DND-41 (cell line): ENCODE data around the gene GALP.
"Not testable (repeated sequence)": the region's sequence is repeated elsewhere in the genome, so short reads cannot be mapped to it uniquely, and the experiment has no call there.

Experiments
- ATAC-seq: fragments of 200-7000 bp; cut with Tn5 transposase; 3 replicates; pipeline ENCODE4 v1.9.1; 2021; ENCODE audit warnings: low read depth; ENCODE audit not compliant: insufficient read depth
- DNase-seq: peaks from one replicate; pipeline ENCODE4 v3.0.0-alpha.2; 2020
- H2AFZ ChIP-seq: 2 replicates; pipeline ENCODE4 v1.6.0; 2012; ENCODE audit warnings: low read depth, low read length
- H3K27ac ChIP-seq: 2 replicates; pipeline ENCODE4 v1.5.1; 2012; ENCODE audit warnings: low read length, inconsistent platforms
- H3K27me3 ChIP-seq: fragments of 200-600 bp; sonication (generic); 2 replicates; pipeline ENCODE4 v1.6.0; 2012; ENCODE audit warnings: low read length, mild to moderate bottlenecking, inconsistent platforms; ENCODE audit not compliant: insufficient read depth, poor library complexity
- H3K36me3 ChIP-seq: 2 replicates; pipeline ENCODE4 v1.5.1; 2012; ENCODE audit warnings: low read length, inconsistent platforms; ENCODE audit not compliant: insufficient read depth
- H3K4me1 ChIP-seq: 2 replicates; pipeline ENCODE4 v1.5.1; 2012; ENCODE audit warnings: mild to moderate bottlenecking, low read length; ENCODE audit not compliant: insufficient read depth
- H3K4me2 ChIP-seq: 2 replicates; pipeline ENCODE4 v1.6.0; 2012; ENCODE audit warnings: mild to moderate bottlenecking, moderate library complexity, low read length, inconsistent platforms; ENCODE audit not compliant: insufficient read depth
- H3K4me3 ChIP-seq, 2 experiments: fragments of 200-600 bp in 1 of 2; shearing (Covaris generic) in 1 of 2; 2 replicates each; pipeline ENCODE4 v1.5.1; 2012 to 2016; ENCODE audit warnings: inconsistent platforms in 2 of 2, low read length in 2 of 2, mild to moderate bottlenecking in 2 of 2, low read depth in 1 of 2, moderate library complexity in 1 of 2
- H3K79me2 ChIP-seq: 2 replicates; pipeline ENCODE4 v1.6.0; 2012; ENCODE audit warnings: low read length, inconsistent platforms; ENCODE audit not compliant: insufficient read depth
- H3K9ac ChIP-seq: 2 replicates; pipeline ENCODE4 v1.6.0; 2012; ENCODE audit warnings: low read depth, mild to moderate bottlenecking, inconsistent platforms, low read length, moderate library complexity
- H3K9me3 ChIP-seq: 2 replicates; pipeline ENCODE4 v1.5.1; 2012; ENCODE audit warnings: low read length, moderate library complexity, mild to moderate bottlenecking, inconsistent platforms; ENCODE audit not compliant: insufficient read depth, severe bottlenecking
- H4K20me1 ChIP-seq: 2 replicates; pipeline ENCODE4 v1.6.0; 2012; ENCODE audit warnings: low read length; ENCODE audit not compliant: insufficient read depth
- EZH2 ChIP-seq: IDR thresholded peaks from 3 replicates; pipeline ENCODE4 v1.6.1; 2012; ENCODE audit warnings: borderline replicate concordance, low read depth, mild to moderate bottlenecking, moderate library complexity, low read length, inconsistent platforms; ENCODE audit not compliant: severe bottlenecking
- TF ChIP-seq, protein P1 (sequence below): IDR thresholded peaks from 2 replicates; pipeline ENCODE4 v1.5.1; 2012; ENCODE audit warnings: borderline replicate concordance, low read length, moderate library complexity, mild to moderate bottlenecking; ENCODE audit not compliant: poor library complexity, severe bottlenecking; ENCODE audit errors: extremely low read depth

Gene GALP

GRCh38 chr19:56199687-56200086 lies 23.9 kb downstream of the GALP start:
- TF ChIP-seq EZH2 = no peak
- TF ChIP-seq, protein P1, sequence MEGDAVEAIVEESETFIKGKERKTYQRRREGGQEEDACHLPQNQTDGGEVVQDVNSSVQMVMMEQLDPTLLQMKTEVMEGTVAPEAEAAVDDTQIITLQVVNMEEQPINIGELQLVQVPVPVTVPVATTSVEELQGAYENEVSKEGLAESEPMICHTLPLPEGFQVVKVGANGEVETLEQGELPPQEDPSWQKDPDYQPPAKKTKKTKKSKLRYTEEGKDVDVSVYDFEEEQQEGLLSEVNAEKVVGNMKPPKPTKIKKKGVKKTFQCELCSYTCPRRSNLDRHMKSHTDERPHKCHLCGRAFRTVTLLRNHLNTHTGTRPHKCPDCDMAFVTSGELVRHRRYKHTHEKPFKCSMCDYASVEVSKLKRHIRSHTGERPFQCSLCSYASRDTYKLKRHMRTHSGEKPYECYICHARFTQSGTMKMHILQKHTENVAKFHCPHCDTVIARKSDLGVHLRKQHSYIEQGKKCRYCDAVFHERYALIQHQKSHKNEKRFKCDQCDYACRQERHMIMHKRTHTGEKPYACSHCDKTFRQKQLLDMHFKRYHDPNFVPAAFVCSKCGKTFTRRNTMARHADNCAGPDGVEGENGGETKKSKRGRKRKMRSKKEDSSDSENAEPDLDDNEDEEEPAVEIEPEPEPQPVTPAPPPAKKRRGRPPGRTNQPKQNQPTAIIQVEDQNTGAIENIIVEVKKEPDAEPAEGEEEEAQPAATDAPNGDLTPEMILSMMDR = no peak
- no peak overlapping the region for H3K27ac ChIP-seq
- DNase-seq (no peak), ATAC-seq (no peak)
- no peaks in the 10 kb centered on the region for H3K36me3 ChIP-seq
- H3K27me3 ChIP-seq = no peaks in the 10 kb centered on the region
- H3K4me1 ChIP-seq = no peaks in the 10 kb centered on the region
- H2AFZ ChIP-seq = no peak overlapping the region
- no peaks in the 10 kb centered on the region for H3K79me2 ChIP-seq
- no peaks in the 10 kb centered on the region for H4K20me1 ChIP-seq
- no peak overlapping the region for H3K4me2 ChIP-seq
- H3K4me3 ChIP-seq = no peak overlapping the region
- no peaks in the 10 kb centered on the region for H3K9me3 ChIP-seq
- no peak overlapping the region for H3K9ac ChIP-seq

DNA sequence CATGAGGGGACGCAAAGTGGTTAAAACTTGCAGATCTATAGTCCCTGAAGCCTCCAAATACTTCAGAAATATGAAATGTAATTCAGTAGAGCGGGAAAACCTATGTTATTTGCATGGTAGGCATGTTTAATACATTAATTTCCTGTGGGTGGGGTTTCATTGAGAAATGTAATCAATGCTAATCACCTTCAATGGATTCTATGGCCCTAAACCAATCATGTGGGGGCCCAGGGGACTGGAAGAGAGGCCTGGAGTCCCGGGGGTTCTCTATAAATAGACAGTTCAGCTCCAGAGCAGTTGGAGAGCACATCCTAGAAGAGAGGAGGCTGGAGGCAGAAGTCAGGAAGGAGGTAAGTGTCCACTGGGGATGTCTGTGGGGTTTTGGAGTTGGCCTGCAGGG lies 26.2 kb downstream of the GALP start, which contains the start of gene ZSCAN5C:
TSS of gene ZSCAN5C (plus strand) at position 301 of the 400 bp plus-strand sequence. CDS start 3,641 bp downstream, outside the sequence.
- TF ChIP-seq, protein P1 = no peak
- TF ChIP-seq EZH2 = no peak

GRCh38 chr19:56207581-56207980 lies 31.8 kb downstream of the GALP start:
- not testable (repeated sequence) for DNase-seq, H3K79me2 ChIP-seq, H3K27ac ChIP-seq, H4K20me1 ChIP-seq, H3K4me1 ChIP-seq, H3K9me3 ChIP-seq, H3K9ac ChIP-seq, ATAC-seq, H3K4me2 ChIP-seq, H2AFZ ChIP-seq, H3K27me3 ChIP-seq, H3K4me3 ChIP-seq, H3K36me3 ChIP-seq

More for the DNA sequence above, 26.2 kb downstream of the GALP start, which contains the start of gene ZSCAN5C:
- no peak within 1 kb of the TSS for H3K9ac ChIP-seq
- no peaks in the 10 kb centered on the region for H3K9me3 ChIP-seq
- no peak for DNase-seq
- no peaks in the 10 kb centered on the region for H3K36me3 ChIP-seq
- H3K27me3 ChIP-seq = no peaks in the 10 kb centered on the region
- no peaks in the 10 kb centered on the region for H3K79me2 ChIP-seq
- H3K27ac ChIP-seq = no peak within 1 kb of the TSS
- no peak for ATAC-seq
- H3K4me3 ChIP-seq = no peak within 1 kb of the TSS
- no peak within 1 kb of the TSS for H3K4me2 ChIP-seq
- H2AFZ ChIP-seq = no peak within 1 kb of the TSS
- no peaks in the 10 kb centered on the region for H4K20me1 ChIP-seq
- H3K4me1 ChIP-seq = no peaks in the 10 kb centered on the region

DNA sequence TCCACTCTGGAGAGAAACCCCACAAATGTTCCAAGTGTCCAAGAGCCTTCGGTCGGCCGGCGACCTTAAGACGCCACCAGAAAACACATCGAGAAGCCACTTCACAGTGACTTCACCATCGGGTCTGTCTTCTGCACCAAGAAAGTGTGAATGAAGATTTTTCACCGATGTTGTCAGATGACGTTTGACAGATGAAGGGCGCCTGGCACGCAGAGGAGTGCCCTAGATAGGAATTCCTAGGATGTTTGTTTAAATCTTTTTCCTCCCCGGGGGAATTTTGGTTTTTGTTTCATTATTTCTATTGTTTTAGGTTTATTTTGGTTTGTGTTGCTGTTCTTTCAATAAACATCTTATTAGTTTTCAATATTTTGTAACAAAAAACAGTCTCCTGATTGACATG lies 33.3 kb downstream of the GALP start:
- Histone ChIP-seq H2AFZ (no peak overlapping the region), H3K36me3 (no peaks in the 10 kb centered on the region), H3K4me1 (no peaks in the 10 kb centered on the region), H3K9ac (no peak overlapping the region), H4K20me1 (no peaks in the 10 kb centered on the region), H3K9me3 (no peaks in the 10 kb centered on the region), H3K27me3 (no peaks in the 10 kb centered on the region), H3K4me3 (no peak overlapping the region), H3K4me2 (no peak overlapping the region), H3K27ac (no peak overlapping the region), H3K79me2 (no peaks in the 10 kb centered on the region)
- no peak for DNase-seq
- TF ChIP-seq, protein P1 = no peak
- TF ChIP-seq EZH2 = no peak
- ATAC-seq = no peak

DNA sequence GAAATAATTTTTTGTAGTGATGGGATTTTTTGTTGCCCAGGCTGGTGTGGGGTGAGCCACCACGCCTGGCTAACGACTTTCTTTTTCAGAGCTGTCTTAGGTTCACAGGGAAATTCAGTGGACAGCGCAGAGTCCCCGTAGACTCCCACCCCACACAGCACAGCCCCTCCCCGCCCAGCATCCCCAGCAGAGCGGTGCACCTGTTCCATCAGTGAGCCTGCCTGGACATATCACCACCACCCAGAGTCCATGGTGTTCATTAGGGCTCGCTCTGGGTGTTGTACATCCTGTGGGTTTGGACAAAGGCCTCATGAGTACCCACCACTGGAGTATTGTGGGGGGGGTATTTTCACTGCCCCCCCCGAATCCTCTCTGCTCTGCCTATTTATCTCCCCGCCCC lies 34.2 kb downstream of the GALP start:
- not testable (repeated sequence) for H3K36me3 ChIP-seq, H4K20me1 ChIP-seq, H3K4me1 ChIP-seq

More for the DNA sequence above, 34.2 kb downstream of the GALP start:
- DNase-seq, H3K79me2 ChIP-seq, H2AFZ ChIP-seq, H3K4me2 ChIP-seq, H3K9ac ChIP-seq, ATAC-seq, H3K4me3 ChIP-seq, H3K27ac ChIP-seq, H3K9me3 ChIP-seq, H3K27me3 ChIP-seq: not testable (repeated sequence)
